RWPE1 (cell line): ENCODE data around the gene NPL.

Experiments used
- CTCF ChIA-PET: fragments of 350-600 bp; sonication (Branson Sonifier 250); formaldehyde crosslinking; extraction: SDS; loops from one replicate; lab custom pipeline; 2021; lab: Yijun Ruan, JAX
- POLR2A ChIA-PET: fragments of 400-600 bp; formaldehyde crosslinking; extraction: SDS; loops from one replicate; lab custom pipeline; 2020; ENCODE audit warnings: antibody characterized with exemption; ENCODE audit not compliant: low non-redundant PET; lab: Yijun Ruan, JAX
- DNase-seq: peaks from one replicate; pipeline ENCODE4 v3.0.0; 2012; ENCODE audit warnings: low spot score
- H3K27ac ChIP-seq: fragments of 450-650 bp; 2 replicates; pipeline ENCODE4 v1.5.1; 2017
- CTCF ChIP-seq: fragments of 450-650 bp; conservative IDR thresholded peaks from 2 replicates; pipeline ENCODE4 v1.5.1; 2017; ENCODE audit warnings: low read depth, mild to moderate bottlenecking

NPL gene

GRCh38 chr1:182829285-182829932 lies 39.8 kb downstream of the NPL start:
- ChIA-PET CTCF (no interaction called here), POLR2A (no interaction called here)
- H3K27ac ChIP-seq, result no peak overlapping the region
- no peak for DNase-seq
- no peak for TF ChIP-seq CTCF

- DNase-seq, result peak; percentile 67
- CTCF ChIA-PET, result no interaction called here
- POLR2A ChIA-PET, result no interaction called here
- no peak for TF ChIP-seq CTCF
- no peak overlapping the region for H3K27ac ChIP-seq
These were observed 43.7 kb downstream of the NPL start for GRCh38 chr1:182833271-182833670.

GRCh38 chr1:182834326-182834725 lies 44.8 kb downstream of the NPL start:
- ChIA-PET CTCF (no interaction called here), POLR2A (no interaction called here)

GRCh38 chr1:182835806-182836205 lies 46.2 kb downstream of the NPL start:
- POLR2A ChIA-PET, result no interaction called here
- H3K27ac ChIP-seq, result no peak overlapping the region
- DNase-seq, result no peak
- CTCF ChIA-PET, result interaction anchor here (0.7 kb wide), 1 partner anchor 1645 kb away, joined by 3 read pairs; no protein-coding TSS in a partner anchor
- TF ChIP-seq CTCF, result no peak

More at GRCh38 chr1:182834326-182834725, 44.8 kb downstream of the NPL start:
- no peak for TF ChIP-seq CTCF
- no peak overlapping the region for H3K27ac ChIP-seq
- no peak for DNase-seq

GRCh38 chr1:182839209-182840066 lies 49.9 kb downstream of the NPL start, which contains the start of gene DHX9:
DHX9 (plus strand) TSS chr1:182839347; CDS start chr1:182842567, 3,220 bp downstream.
- CTCF ChIA-PET, result interaction anchor here (0.6 kb wide), 1 partner anchor 63 kb away, joined by 3 read pairs; no protein-coding TSS in a partner anchor
- POLR2A ChIA-PET, result interaction anchor here (0.7 to 0.8 kb wide), 2 partner anchors 42 to 1739 kb away, joined by 3 to 19 read pairs; no protein-coding TSS in a partner anchor

More at GRCh38 chr1:182839209-182840066, 49.9 kb downstream of the NPL start, which contains the start of gene DHX9:
- H3K27ac ChIP-seq, result peak within 1 kb of the TSS; percentile 93
- TF ChIP-seq CTCF, result 0 out of 2 replicates have a peak, but pooled peaks have one; percentile 6
- DNase-seq, result peak; percentile 97
